ENCODE measurements around the gene GPANK1.

Gene GPANK1

DNA sequence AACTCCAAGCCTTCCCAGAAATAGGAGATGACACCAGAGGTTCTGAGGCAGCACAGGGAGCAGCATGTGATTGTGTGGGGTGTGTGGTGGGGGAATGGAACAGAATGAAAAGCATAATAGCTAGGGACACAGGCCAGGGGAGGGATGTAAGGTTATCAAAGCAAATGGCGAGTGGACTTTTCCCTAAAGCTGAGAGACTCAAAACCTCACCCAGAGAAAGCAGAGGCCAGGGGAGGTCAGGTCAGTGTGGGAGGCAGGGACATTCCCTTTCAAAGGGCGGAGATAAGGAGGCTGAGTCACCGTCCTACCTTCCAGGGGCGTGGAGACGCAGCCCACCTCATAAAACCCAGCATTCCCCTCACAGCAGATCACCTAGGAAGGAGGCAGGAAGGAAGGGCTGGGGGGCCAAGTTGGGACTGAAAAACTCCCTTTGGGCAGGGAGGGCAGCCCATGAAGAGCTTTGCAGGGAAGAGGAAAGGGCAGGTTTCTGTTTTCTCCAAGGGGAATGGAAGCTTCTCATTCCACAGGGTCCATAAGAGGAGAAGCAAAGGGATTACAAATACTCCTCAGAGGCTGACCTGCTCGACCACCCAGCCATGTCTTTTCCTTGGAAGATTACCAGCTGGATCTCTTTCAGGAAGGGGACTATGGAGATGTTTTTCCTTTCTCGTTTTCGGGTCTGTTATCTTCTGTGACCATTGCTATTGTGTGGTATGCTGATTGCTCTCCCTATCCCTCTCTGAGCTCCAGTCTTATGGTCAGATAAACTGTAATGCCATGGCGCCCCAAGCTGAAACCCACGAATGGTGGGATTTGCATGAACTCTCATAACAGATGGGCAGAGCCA lies 25.7 kb upstream of the GPANK1 start:
- no peak for DNase-seq

- no peak for DNase-seq
These were observed 24.7 kb upstream of the GPANK1 start for GRCh38 chr6:31689249-31690110.

- DNase-seq: no peak
These were observed 23.3 kb upstream of the GPANK1 start for GRCh38 chr6:31687860-31688693.

- no peak for DNase-seq
These were observed 22.5 kb upstream of the GPANK1 start for GRCh38 chr6:31687321-31687720.

GRCh38 chr6:31686483-31686882 lies 21.7 kb upstream of the GPANK1 start:
- no peak for DNase-seq

DNA sequence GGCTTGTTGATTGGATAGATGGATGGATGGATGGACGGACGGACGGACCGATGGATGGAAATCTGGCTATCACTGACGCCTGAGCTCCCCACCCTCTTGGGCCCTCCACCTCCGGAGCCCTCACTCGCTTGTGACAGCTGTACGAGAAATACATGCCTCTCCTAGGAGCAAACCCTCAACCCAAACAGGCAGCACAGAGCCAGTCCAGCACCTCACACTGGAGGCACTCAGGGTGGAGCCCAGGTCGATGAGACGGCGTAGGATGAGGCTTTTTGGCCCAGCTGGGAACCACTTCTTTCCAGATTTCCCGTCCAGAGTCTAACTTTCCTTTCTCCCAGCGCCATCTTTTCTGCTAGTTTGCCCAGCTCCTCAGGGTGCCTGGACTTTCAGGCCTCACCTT lies 18.8 kb upstream of the GPANK1 start:
- no peak for DNase-seq

- DNase-seq: peak; percentile 60
These were observed 16.4 kb upstream of the GPANK1 start for GRCh38 chr6:31681135-31681671.

GRCh38 chr6:31680226-31681134 lies 15.7 kb upstream of the GPANK1 start, which contains the start of gene LY6G5C:
TSS of gene LY6G5C (minus strand) at chr6:31681067. CDS start at chr6:31680373, 694 bp downstream.
- peak; percentile 85 for DNase-seq

GRCh38 chr6:31677955-31678354 lies 13.2 kb upstream of the GPANK1 start:
- DNase-seq: no peak

GRCh38 chr6:31676904-31677303 lies 12.1 kb upstream of the GPANK1 start:
- DNase-seq: no peak

DNA sequence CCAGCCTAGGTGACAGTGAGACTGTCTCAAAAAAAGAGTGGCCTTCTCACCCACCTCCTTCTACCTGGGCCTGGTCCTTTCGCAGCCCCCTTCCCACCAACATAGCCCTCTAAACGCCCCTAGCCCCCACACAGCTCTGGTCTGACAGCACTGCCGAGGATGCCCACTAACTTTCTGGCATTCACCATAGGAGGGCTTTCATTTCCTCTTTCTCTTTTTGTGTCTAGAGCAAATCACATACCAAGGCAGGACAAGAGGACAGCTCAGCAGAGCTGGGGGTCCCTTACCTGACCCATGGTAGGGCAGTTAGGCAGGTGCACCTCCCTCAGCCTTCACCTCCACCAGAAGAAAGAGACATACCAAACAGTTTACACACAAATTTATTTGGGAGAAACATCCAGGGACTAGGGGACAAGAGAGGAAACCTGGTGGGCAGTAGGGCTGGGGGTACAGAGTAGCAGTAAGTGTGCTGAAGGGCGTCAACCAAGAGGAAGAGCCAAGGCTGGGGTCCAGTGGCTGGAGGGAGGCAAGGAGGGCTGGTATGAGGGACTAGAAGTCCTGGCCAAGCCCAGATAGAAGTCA lies 11.6 kb upstream of the GPANK1 start:
- no peak for DNase-seq

DNA sequence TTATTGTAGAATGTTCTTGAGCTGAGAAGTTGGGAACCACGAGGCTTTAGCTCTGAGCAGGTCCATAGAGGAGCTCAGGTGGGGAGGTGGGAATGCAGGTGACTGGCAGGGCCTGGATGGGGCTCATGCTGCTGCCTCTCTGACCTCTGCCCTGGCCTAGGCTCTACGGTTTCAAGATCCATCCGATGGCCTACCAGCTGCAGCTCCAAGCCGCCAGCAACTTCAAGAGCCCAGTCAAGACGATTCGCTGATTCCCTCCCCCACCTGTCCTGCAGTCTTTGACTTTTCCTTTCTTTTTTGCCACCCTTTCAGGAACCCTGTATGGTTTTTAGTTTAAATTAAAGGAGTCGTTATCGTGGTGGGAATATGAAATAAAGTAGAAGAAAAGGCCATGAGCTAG lies 4.9 kb upstream of the GPANK1 start, which contains the start of gene LY6G5B:
Gene LY6G5B (plus strand): TSS at position 301 of the 400 bp plus-strand sequence. CDS start 975 bp downstream, outside the sequence.
- DNase-seq: no peak

GRCh38 chr6:31666337-31666965 lies 1.7 kb upstream of the GPANK1 start:
- DNase-seq: no peak

- DNase-seq: peak; percentile 99
These were observed 922 bp upstream of the GPANK1 start, which contains the start of gene CSNK2B for GRCh38 chr6:31665501-31666336. TSS of gene CSNK2B (plus strand) at chr6:31666080. CDS start at chr6:31666832, 752 bp downstream.

GRCh38 chr6:31663961-31664789 lies 622 bp downstream of the GPANK1 start:
- DNase-seq: peak; percentile 90

DNA sequence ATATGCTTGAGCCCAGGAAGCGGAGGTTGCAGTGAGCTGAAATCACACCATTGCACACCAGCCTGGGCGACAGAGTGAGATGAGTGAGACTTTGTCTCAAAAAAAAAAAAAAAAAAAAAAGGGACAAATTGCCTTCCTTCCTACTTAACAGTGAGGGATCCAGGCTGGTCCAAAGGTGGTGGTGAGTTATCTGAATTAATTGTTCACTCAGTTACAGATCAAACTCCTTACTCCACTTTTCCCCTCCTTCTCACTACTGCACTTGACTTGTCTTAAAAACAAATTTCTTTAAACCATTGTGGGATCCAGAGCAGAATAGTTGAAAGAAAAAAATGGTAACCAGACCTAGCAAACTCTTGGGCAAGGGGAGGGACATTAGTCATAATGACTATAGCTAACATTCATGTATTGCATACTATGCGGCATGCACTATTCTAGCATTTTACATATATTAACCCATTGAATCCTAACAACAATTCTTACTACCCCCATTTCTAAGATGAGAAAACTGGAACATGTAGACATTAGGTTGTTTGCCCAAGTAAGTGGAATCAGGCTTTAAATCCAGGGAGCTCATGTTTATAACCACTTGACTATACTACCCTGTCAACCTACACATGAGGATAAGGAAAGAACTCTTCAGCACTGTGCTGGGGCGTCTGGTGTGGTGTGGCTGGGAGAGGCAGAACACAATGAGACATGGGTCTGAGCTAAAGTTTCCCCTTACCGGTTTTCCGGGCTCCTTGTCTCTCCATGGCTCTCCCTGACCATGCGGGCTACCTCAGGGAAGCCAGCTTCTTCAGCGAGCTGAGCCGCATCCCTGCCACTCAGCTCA lies 1.5 kb downstream of the GPANK1 start:
- DNase-seq: peak; percentile 45

DNA sequence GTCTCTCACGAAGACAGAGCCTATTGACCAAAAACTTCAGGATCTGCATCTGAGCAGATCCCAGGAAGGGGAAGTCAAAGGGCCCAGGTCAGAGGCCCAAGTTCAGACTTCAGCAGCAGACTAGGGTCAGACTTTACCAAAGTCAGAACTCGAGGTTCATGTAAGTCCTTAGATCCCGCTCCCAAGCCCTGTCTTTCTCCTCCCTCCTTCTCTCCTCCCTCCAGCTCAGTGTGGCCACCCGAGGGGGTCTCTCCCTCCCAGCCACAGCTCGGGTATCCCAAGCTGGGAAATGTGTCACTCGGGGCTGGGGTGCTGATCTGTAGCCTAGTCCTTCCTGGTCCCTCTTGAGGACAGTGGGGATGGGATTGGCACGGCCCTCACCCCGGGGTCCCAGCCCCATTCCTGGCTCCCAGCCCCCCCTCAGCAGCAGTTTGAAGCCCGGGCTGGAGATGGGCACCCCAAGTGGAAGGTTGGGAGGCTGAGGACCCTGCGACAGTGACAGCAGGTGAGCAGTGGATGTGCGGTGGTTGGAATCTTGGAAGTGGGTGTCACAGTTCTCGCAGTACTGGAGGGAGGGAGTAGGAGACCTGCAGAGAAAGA lies 2.6 kb downstream of the GPANK1 start:
- no peak for DNase-seq

All from EL (cell line).